Glutamatergic neuron (in vitro differentiated cells): Measurements from ENCODE around the gene DOK3. TPM values are rescaled to one million over a fixed set of nuclear protein-coding genes. Genes with fewer than 3 reads are reported as not detected.

Source experiments
- DNase-seq: peaks from one replicate; pipeline ENCODE4 v3.0.0; 2022
- H3K27ac Mint-ChIP-seq: one replicate; pipeline ENCODE4 v1.8.0; 2020; ENCODE audit warnings: mild to moderate bottlenecking, mixed read lengths, inconsistent platforms; ENCODE audit not compliant: unreplicated experiment
- H3K27me3 Mint-ChIP-seq: one replicate; pipeline ENCODE4 v1.8.0; 2020; ENCODE audit warnings: mild to moderate bottlenecking, moderate library complexity, mixed read lengths, inconsistent platforms; ENCODE audit not compliant: unreplicated experiment
- H3K36me3 Mint-ChIP-seq: one replicate; pipeline ENCODE4 v1.8.0; 2020; ENCODE audit warnings: mild to moderate bottlenecking, mixed read lengths, inconsistent platforms; ENCODE audit not compliant: unreplicated experiment
- H3K4me1 Mint-ChIP-seq: one replicate; pipeline ENCODE4 v1.8.0; 2020; ENCODE audit warnings: mild to moderate bottlenecking, low read depth, mixed read lengths, inconsistent platforms; ENCODE audit not compliant: unreplicated experiment
- H3K4me3 Mint-ChIP-seq: one replicate; pipeline ENCODE4 v1.8.0; 2020; ENCODE audit warnings: mild to moderate bottlenecking, mixed read lengths, inconsistent platforms; ENCODE audit not compliant: unreplicated experiment
- H3K9me3 Mint-ChIP-seq: one replicate; pipeline ENCODE4 v1.8.0; 2020; ENCODE audit warnings: mild to moderate bottlenecking, moderate library complexity, mixed read lengths, inconsistent platforms; ENCODE audit not compliant: unreplicated experiment
- total RNA-seq: library from RNA; stranded (reverse); fragmentation: NEBNext Ultra II Directional; extraction: Animal tissue kit (Norgen Biotek cat#: 25700); gene quantifications from one replicate; pipeline ENCODE4 v1.2.1, GENCODE V29; 2021; ENCODE audit not compliant: unreplicated experiment
- TF ChIP-seq, protein P1 (sequence below): fragments of 200-600 bp; sonication (generic); IDR thresholded peaks from one replicate; pipeline ENCODE4 v1.5.0; 2021; ENCODE audit not compliant: partially characterized antibody, unreplicated experiment

DOK3 gene
- total RNA-seq, 1 donor from 2014 or later: 29.2 TPM

DNA sequence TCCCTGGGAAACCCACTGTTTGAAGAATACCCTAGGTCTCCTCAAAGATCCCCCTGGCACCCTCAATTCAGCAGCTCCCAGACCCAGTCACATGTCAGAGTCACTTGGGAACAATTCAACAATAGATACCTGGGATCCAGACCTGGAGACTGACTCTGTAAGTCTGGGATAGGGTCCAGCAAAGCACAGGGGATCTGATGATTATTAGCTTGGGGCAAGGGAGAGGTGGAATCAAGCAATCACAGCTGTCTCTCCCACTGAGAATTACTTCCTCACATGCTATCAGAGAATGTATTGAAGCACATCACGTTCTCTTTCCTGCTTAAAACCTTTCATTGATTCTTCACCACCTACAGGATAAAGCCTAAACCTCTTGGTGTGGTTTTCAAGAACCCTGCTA lies 38.9 kb upstream of the DOK3 start:
- Mint-ChIP-seq H3K27me3 (peaks cover 12% of the 10 kb centered on the region), H3K4me3 (peak overlapping the region; percentile 75)

DNA sequence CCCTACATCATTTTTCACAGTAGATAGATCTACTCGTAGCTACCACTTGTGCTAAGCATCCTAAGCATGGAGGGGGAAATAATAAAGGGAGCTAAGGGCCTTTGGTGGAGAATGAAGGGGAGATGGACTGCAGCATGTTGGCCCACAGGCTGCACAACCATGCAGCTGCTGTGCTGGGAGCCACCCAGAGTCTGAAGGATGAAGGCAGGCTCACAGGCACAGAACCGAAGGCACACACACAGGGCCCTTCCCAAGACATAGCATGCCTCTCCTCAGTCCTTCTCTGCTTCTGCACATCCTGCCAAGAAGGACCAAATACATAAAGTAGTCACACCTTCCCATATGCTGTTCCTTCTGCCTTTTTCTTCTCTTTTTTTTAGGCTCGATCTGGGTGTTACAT lies 38.1 kb upstream of the DOK3 start:
- Mint-ChIP-seq H3K27ac (peak overlapping the region; percentile 83), H3K4me1 (peaks cover 75% of the 10 kb centered on the region), H3K27me3 (peaks cover 9% of the 10 kb centered on the region), H3K9me3 (peaks cover 13% of the 10 kb centered on the region), H3K36me3 (no peaks in the 10 kb centered on the region), H3K4me3 (peak overlapping the region; percentile 75)
- no peak for DNase-seq
- TF ChIP-seq, protein P1, sequence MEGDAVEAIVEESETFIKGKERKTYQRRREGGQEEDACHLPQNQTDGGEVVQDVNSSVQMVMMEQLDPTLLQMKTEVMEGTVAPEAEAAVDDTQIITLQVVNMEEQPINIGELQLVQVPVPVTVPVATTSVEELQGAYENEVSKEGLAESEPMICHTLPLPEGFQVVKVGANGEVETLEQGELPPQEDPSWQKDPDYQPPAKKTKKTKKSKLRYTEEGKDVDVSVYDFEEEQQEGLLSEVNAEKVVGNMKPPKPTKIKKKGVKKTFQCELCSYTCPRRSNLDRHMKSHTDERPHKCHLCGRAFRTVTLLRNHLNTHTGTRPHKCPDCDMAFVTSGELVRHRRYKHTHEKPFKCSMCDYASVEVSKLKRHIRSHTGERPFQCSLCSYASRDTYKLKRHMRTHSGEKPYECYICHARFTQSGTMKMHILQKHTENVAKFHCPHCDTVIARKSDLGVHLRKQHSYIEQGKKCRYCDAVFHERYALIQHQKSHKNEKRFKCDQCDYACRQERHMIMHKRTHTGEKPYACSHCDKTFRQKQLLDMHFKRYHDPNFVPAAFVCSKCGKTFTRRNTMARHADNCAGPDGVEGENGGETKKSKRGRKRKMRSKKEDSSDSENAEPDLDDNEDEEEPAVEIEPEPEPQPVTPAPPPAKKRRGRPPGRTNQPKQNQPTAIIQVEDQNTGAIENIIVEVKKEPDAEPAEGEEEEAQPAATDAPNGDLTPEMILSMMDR: no peak

More for the DNA sequence above, 38.9 kb upstream of the DOK3 start:
- Mint-ChIP-seq H3K27ac (peak overlapping the region; percentile 83), H3K9me3 (peaks cover 13% of the 10 kb centered on the region), H3K36me3 (no peaks in the 10 kb centered on the region), H3K4me1 (peaks cover 70% of the 10 kb centered on the region)
- no peak for DNase-seq
- TF ChIP-seq, protein P1: no peak

DNA sequence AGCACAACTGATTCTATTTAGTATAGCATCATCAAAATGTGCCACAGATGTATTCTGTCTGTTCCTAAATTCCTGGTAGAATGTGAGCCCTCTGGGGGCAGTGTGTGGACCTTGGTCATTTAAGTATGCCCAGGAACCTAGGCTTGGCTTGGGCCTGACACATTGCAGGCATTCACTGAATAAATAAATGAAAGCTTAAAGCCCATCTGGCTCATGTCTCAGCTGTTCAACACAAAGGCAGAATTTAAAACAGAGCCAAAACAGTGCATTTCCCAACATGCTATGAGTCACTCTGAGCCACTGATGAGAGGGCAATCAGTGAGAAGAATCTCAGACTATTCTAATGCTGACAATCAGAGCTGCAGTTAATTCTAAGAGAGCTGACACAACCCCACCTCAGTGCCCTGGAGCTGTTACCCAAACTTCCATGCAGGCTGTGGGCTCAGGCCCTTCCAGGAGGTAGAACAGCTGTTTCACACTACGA lies 36.7 kb upstream of the DOK3 start:
- H3K27ac Mint-ChIP-seq: peak overlapping the region; percentile 95
- H3K27me3 Mint-ChIP-seq: peaks cover 6% of the 10 kb centered on the region
- TF ChIP-seq, protein P1: no peak
- peaks cover 69% of the 10 kb centered on the region for H3K4me1 Mint-ChIP-seq
- no peaks in the 10 kb centered on the region for H3K36me3 Mint-ChIP-seq
- DNase-seq: no peak
- peak overlapping the region; percentile 84 for H3K4me3 Mint-ChIP-seq
- H3K9me3 Mint-ChIP-seq: peaks cover 11% of the 10 kb centered on the region

DNA sequence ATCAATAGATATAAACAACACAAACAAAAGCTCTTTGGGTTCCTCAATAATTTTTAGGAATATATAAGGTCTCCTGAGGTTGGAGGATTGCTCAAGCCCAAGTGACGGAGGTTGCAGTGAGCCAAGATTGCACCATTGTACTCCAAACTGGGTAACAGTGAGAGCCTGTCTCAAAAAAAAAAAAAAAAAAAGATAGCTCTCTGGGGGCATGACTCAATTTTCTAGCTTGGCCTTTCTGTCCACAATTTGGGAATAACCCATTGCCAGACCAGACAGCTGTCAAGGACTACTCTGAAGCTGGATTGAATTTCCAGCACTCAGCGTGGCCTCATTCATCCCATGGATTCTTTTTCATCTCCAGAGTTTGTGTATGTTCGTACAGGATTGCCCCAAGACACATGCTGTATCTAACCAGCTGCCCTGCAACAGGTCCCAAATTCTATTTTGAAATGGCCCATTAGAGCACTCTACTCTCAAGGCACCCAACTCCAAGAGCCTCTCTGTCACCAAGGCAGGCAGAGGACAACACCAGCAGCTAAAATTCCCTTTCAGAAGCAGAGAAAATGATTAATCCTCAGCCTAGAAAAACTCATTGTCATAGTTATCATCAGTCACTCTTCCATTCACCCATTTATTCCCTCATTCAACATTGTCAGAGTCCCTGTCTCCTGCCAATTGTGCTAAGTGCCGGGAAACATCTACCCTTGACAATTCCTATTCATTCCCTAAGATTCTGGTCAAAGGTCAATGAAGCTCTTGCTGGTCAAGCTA lies 36.0 kb upstream of the DOK3 start:
- TF ChIP-seq, protein P1: no peak
- DNase-seq: no peak
- H3K27ac Mint-ChIP-seq: peak overlapping the region; percentile 95
- peak overlapping the region; percentile 84 for H3K4me3 Mint-ChIP-seq
- H3K4me1 Mint-ChIP-seq: peaks cover 64% of the 10 kb centered on the region
- H3K27me3 Mint-ChIP-seq: peaks cover 6% of the 10 kb centered on the region
- H3K36me3 Mint-ChIP-seq: no peaks in the 10 kb centered on the region
- H3K9me3 Mint-ChIP-seq: peaks cover 11% of the 10 kb centered on the region

DNA sequence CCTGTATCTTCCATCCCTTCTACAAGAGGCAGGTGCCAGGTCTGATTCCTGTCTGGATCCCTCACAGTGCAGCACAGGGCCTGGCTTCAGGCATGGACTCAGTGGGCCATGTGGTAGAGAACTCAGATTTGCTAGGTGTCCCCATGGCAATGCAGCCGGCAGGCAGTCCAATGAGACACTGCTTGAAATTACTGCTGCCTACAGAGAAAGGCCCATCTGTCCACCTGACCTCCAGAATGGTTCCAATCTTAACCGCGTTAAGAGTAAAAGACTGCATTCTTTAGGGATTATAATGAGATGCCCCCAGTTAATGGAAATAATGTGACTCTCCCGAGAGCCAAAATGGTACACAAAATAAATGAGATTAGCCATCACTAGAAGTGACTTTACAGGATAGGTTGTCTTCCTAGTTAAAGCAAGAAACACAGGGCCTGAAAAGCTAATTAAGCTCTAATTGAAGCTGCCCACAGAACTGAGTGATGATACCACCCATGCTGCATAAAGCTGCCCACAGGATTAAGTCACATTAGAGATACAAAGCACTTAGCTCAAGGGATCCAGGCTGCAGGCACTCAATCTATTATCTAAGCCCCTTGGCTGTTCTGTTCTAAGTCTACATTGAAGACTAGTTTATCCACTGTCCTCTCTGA lies 33.3 kb upstream of the DOK3 start:
- peak overlapping the region; percentile 93 for H3K27ac Mint-ChIP-seq
- peaks cover 9% of the 10 kb centered on the region for H3K9me3 Mint-ChIP-seq
- peaks cover 6% of the 10 kb centered on the region for H3K27me3 Mint-ChIP-seq
- peak; percentile 40 for DNase-seq
- peaks cover 61% of the 10 kb centered on the region for H3K4me1 Mint-ChIP-seq
- peak overlapping the region; percentile 81 for H3K4me3 Mint-ChIP-seq
- H3K36me3 Mint-ChIP-seq: no peaks in the 10 kb centered on the region
- TF ChIP-seq, protein P1: no peak
